Small intestine (tissue), 7 donors: Measurements from ENCODE around the gene SELENOM. TPM values are rescaled to one million over a fixed set of nuclear protein-coding genes. Genes with fewer than 3 reads are reported as not detected.
A peak's percentile ranks its signal among the peaks of the same experiment; 100 is the strongest.

Experiments used
- DNase-seq, 2 donors: peaks; one replicate each; pipeline versions ENCODE4 v3.0.0 to v3.0.0-alpha.2; 2013
- FAIRE-seq: peaks from 2 replicates; lab custom pipeline; 2012; peaks lifted over from hg19 to GRCh38; lab: Jason Lieb, UNC
- H3K27ac ChIP-seq, 3 donors: one replicate each; pipeline ENCODE4 v1.5.1; 2013; ENCODE audit warnings: low read length in 2 of 3, mild to moderate bottlenecking in 2 of 3, control low read depth in 1 of 3, inconsistent platforms in 1 of 3, low read depth in 1 of 3, moderate library complexity in 1 of 3
- H3K27me3 ChIP-seq, 3 donors: one replicate each; pipeline ENCODE4 v1.6.1; 2013; ENCODE audit warnings: low read length in 3 of 3, inconsistent platforms in 1 of 3; ENCODE audit not compliant: control insufficient read depth in 3 of 3, insufficient read depth in 3 of 3
- H3K36me3 ChIP-seq, 3 donors: one replicate each; pipeline ENCODE4 v1.6.1; 2013; ENCODE audit warnings: low read length in 3 of 3, inconsistent platforms in 1 of 3, low read depth in 1 of 3, mild to moderate bottlenecking in 1 of 3, moderate library complexity in 1 of 3; ENCODE audit not compliant: control insufficient read depth in 3 of 3, insufficient read depth in 2 of 3
- H3K4me1 ChIP-seq, 3 donors: one replicate each; pipeline ENCODE4 v1.6.1; 2013; ENCODE audit warnings: low read length in 2 of 3, inconsistent platforms in 1 of 3, low read depth in 1 of 3, mild to moderate bottlenecking in 1 of 3, moderate library complexity in 1 of 3; ENCODE audit not compliant: control insufficient read depth in 3 of 3, insufficient read depth in 2 of 3
- H3K4me3 ChIP-seq, 3 donors: one replicate each; pipeline ENCODE4 v1.5.1; 2013; ENCODE audit warnings: low read length in 3 of 3, control low read depth in 1 of 3, inconsistent platforms in 1 of 3, low read depth in 1 of 3, mild to moderate bottlenecking in 1 of 3, moderate library complexity in 1 of 3
- H3K9me3 ChIP-seq, 2 donors: one replicate each; pipeline ENCODE4 v1.6.1; 2013; ENCODE audit warnings: low read depth in 1 of 2, low read length in 1 of 2; ENCODE audit not compliant: control insufficient read depth in 2 of 2, insufficient read depth in 1 of 2
- WGBS, 3 donors: extraction: QIAGEN DNeasy Blood & Tissue Kit; methylation state at CpG; one replicate each; pipeline ENCODE4 v1.1.7; 2013; 5-methylcytosine and 5-hydroxymethylcytosine counted together
- polyA plus RNA-seq, 4 donors: library from polyadenylated mRNA; stranded (reverse) in 3 of 4; unstranded in 1 of 4; fragments of 200-250 nt in 3 of 4; fragments of 120-200 nt in 1 of 4; gene quantifications; one replicate each; pipeline versions ENCODE4 v1.2.1 to v1.2.3, GENCODE V29; 2013
- donor health status: healthy with polysubstance abuse.
- donor health status: control.
- donor health status: control.
- donor health status: Bipolar disorder and iron deficiency.
- donor health status: healthy.

The SELENOM gene
- polyA plus RNA-seq, 4 donors, result 14.8 to 163 (median 69.2) TPM

GRCh38 chr22:31128156-31128555 is 20.8 kb upstream of the SELENOM start:
- FAIRE-seq, result no peak

GRCh38 chr22:31127181-31127772 is 19.9 kb upstream of the SELENOM start:
- DNase-seq (no peak), FAIRE-seq (no peak)
- Histone ChIP-seq H3K4me3 (no peak overlapping the region), H3K27ac (no peak overlapping the region), H3K4me1 (peaks cover 2 to 20% (median 4%) of the 10 kb centered on the region in 3 donors), H3K36me3 (peaks cover 0 to 61% (median 0%) of the 10 kb centered on the region in 3 donors), H3K9me3 (no peaks in the 10 kb centered on the region), H3K27me3 (no peaks in the 10 kb centered on the region)
- WGBS, 3 donors, result 51 to 83% (median 69%) methylated on average over 17 to 19 of the region's 19 CpGs

More at GRCh38 chr22:31128156-31128555, 20.8 kb upstream of the SELENOM start:
- Histone ChIP-seq H3K36me3 (peaks cover 0 to 67% (median 0%) of the 10 kb centered on the region in 3 donors), H3K27ac (no peak overlapping the region), H3K4me3 (no peak overlapping the region), H3K4me1 (peaks cover 2 to 14% (median 4%) of the 10 kb centered on the region in 3 donors), H3K9me3 (no peaks in the 10 kb centered on the region), H3K27me3 (no peaks in the 10 kb centered on the region)
- WGBS, 3 donors, result 92 to 95% (median 92%) methylated on average over 7 of the region's 7 CpGs
- no peak for DNase-seq

GRCh38 chr22:31126869-31127175 is 19.5 kb upstream of the SELENOM start:
- H3K27me3 ChIP-seq, result no peaks in the 10 kb centered on the region
- H3K9me3 ChIP-seq, result no peaks in the 10 kb centered on the region
- peaks cover 0 to 58% (median 0%) of the 10 kb centered on the region in 3 donors for H3K36me3 ChIP-seq
- H3K4me1 ChIP-seq, result peaks cover 2 to 25% (median 4%) of the 10 kb centered on the region in 3 donors
- no peak overlapping the region for H3K27ac ChIP-seq
- no peak for FAIRE-seq
- WGBS, 3 donors, result 82 to 94% (median 89%) methylated on average over 13 of the region's 13 CpGs
- no peak overlapping the region for H3K4me3 ChIP-seq
- no peak for DNase-seq

GRCh38 chr22:31126128-31126868 is 18.9 kb upstream of the SELENOM start:
- FAIRE-seq (no peak), DNase-seq (no peak)
- no peak overlapping the region for H3K4me3 ChIP-seq
- peaks cover 0 to 30% (median 4%) of the 10 kb centered on the region in 3 donors for H3K4me1 ChIP-seq
- WGBS, 3 donors, result 88 to 92% (median 90%) methylated on average over 19 to 22 of the region's 22 CpGs
- peaks cover 0 to 54% (median 0%) of the 10 kb centered on the region in 3 donors for H3K36me3 ChIP-seq
- H3K27ac ChIP-seq, result no peak overlapping the region
- no peaks in the 10 kb centered on the region for H3K9me3 ChIP-seq
- no peaks in the 10 kb centered on the region for H3K27me3 ChIP-seq

GRCh38 chr22:31125521-31126117 is 18.3 kb upstream of the SELENOM start:
- DNase-seq, result no peak
- H3K27me3 ChIP-seq, result no peaks in the 10 kb centered on the region
- peaks cover 0 to 49% (median 0%) of the 10 kb centered on the region in 3 donors for H3K36me3 ChIP-seq
- H3K4me1 ChIP-seq, result peaks cover 0 to 33% (median 4%) of the 10 kb centered on the region in 3 donors
- no peaks in the 10 kb centered on the region for H3K9me3 ChIP-seq
- 73 to 76% (median 75%) methylated on average over 12 of the region's 12 CpGs for WGBS, 3 donors
- H3K27ac ChIP-seq, result no peak overlapping the region
- FAIRE-seq, result no peak
- no peak overlapping the region for H3K4me3 ChIP-seq

- Histone ChIP-seq H3K9me3 (no peaks in the 10 kb centered on the region), H3K27ac (no peak overlapping the region), H3K4me1 (peaks cover 0 to 33% (median 4%) of the 10 kb centered on the region in 3 donors), H3K27me3 (no peaks in the 10 kb centered on the region), H3K36me3 (peaks cover 0 to 44% (median 0%) of the 10 kb centered on the region in 3 donors), H3K4me3 (no peak overlapping the region)
- DNase-seq (no peak), FAIRE-seq (no peak)
- WGBS, 3 donors, result 61 to 75% (median 71%) methylated on average over 14 of the region's 14 CpGs
These were observed 17.6 kb upstream of the SELENOM start for GRCh38 chr22:31124811-31125465.

GRCh38 chr22:31124290-31124689 is 16.9 kb upstream of the SELENOM start:
- peaks cover 0 to 33% (median 4%) of the 10 kb centered on the region in 3 donors for H3K4me1 ChIP-seq
- WGBS, 3 donors, result 49 to 67% (median 66%) methylated on average over 3 of the region's 3 CpGs
- H3K4me3 ChIP-seq, result peak overlapping the region in 1 of 3 donors; percentile 77
- peaks cover 0 to 41% (median 0%) of the 10 kb centered on the region in 3 donors for H3K36me3 ChIP-seq
- no peak for DNase-seq
- FAIRE-seq, result no peak
- H3K9me3 ChIP-seq, result no peaks in the 10 kb centered on the region
- H3K27me3 ChIP-seq, result no peaks in the 10 kb centered on the region
- no peak overlapping the region for H3K27ac ChIP-seq

GRCh38 chr22:31123292-31123602 is 15.9 kb upstream of the SELENOM start:
- H3K27ac ChIP-seq, result peak overlapping the region; percentile 88 to 95 (median 92)
- no peak for DNase-seq
- peaks cover 0 to 33% (median 4%) of the 10 kb centered on the region in 3 donors for H3K4me1 ChIP-seq
- H3K27me3 ChIP-seq, result no peaks in the 10 kb centered on the region
- WGBS, 3 donors, result 26 to 57% (median 41%) methylated on average over 4 of the region's 4 CpGs
- no peaks in the 10 kb centered on the region for H3K9me3 ChIP-seq
- H3K36me3 ChIP-seq, result peaks cover 0 to 35% (median 0%) of the 10 kb centered on the region in 3 donors
- H3K4me3 ChIP-seq, result peak overlapping the region; percentile 49 to 77 (median 71)
- FAIRE-seq, result no peak
